ENCODE measurements around the gene SBF2.
"Not testable (repeated sequence)": the region's sequence is repeated elsewhere in the genome, so short reads cannot be mapped to it uniquely, and the experiment has no call there.

The SBF2 gene

DNA sequence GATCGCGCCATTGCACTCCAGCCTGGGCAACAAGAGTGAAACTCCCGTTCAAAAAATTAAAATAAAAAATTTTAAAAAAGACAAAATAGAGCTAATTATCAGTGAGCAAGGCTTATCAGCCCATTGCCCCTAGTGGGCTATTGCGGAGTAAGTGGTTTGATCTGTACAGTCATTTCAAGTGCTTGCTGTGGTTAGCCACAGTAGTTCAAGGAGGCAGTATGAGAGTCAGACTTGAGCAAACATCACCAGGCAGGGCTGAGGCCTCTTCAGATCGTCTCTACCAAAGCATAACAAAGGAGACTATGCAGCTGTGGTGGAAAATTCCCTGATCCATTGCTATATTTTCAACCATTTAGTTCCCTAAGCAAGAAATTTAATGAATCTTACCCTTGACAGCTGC is 4.3 kb upstream of the SBF2 start:
- DNase-seq: no peak

DNA sequence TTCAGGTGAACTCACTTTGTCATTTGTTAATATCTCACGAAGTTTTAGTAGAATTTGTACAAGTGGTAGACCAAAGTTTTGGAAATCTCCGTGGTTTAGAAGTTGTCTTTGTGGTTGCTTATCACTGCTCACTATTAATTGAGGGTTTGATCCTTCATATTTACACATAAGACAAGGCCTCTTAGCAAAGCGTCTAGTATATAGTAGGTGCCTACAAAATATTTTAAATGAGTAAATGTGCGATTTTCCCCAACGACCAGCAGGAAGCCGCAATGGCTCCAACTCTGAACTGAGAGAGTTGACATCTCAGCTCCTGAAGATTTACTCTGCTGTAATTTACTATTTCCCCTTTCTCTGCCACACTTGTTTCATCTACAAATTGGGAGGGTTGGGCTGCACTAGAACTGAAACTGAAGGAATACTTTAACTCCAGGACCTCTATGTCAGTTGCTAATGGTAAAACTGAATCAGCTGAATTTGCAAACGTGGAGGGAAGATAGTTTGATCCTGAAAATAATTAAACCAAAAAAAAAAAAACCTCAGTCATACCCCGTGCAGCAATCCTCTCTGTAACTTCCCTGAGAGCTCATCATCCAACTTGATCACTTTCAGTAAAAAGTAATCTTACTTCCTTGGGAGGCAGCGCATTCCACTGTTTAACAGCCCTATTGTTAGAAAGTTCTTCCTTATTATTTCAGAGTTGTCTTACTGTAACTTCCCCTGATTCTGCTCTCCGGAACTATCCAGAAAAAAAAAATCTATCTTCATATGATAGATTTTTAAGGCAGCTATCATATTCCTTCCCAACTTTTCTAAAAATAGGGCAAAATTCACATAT is 1.3 kb upstream of the SBF2 start:
- no peak for DNase-seq

DNA sequence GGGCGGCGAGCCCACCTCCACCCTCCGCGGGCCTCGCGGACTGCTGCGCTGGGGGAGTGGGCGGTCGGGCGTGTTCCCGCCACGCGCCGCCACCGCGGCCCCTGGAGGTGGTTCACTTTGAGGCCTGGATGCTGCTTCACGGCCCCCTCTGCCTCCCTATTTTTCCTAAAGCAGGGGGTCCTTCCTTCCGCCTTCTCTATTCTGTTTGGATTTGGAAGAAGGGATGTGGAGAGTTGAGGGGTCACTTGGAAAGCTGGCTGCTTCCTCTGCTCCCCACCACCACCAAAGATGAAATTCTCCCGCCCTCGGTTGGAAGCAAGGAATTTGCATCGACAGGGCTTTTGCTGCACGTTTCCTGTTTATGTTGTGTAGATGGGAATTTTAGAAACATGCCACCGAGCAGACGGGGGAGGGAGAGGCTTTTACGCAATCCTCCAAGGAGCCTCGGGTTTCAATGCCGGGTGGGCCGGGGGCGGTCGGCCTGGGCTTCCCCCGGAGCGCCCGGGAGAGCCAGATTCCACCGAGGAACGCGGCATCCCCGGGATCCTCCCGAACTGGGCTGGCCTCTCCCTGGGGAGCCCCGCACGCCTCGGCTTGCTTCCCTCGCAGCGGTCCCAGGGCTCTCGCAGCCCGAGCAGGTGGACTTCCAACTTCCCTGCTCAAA is 403 bp upstream of the SBF2 start:
- DNase-seq: no peak

DNA sequence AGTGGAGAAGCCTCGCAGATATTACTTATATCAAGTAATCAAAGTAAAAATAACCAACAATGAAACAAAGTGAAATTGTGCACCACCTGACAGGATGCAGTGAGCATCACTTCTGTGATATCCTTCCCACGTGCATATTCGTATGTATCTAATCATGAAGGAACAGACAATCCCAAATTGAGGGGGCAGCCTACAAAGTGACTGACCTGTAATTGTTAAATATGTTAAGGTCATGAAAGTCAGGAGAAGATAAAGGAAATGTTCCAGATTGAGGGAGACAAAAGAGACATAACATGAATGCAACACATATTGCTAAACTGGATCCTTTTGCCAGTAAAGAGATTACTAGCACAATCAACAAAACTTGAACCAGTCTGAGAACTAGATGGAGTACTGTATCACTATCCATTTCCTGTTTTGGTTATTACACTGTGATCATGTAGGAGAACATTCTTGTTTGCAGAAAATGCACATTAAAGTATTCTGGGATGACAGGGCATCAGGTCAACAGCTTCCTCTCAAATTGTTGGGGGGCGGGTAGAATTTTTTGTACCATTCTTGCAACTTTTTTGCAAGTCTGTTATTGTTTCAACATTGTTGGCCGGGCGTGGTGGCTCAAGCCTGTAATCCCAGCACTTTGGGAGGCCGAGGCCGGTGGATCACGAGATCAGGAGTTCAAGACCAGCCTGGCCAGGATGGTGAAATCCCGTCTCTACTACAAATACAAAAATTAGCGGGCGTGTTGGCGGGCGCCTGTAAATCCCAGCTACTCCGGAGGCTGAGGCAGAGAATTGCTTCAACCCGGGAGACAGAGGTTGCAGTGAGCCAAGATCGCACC is 2.0 kb downstream of the SBF2 start:
- DNase-seq: no peak

DNA sequence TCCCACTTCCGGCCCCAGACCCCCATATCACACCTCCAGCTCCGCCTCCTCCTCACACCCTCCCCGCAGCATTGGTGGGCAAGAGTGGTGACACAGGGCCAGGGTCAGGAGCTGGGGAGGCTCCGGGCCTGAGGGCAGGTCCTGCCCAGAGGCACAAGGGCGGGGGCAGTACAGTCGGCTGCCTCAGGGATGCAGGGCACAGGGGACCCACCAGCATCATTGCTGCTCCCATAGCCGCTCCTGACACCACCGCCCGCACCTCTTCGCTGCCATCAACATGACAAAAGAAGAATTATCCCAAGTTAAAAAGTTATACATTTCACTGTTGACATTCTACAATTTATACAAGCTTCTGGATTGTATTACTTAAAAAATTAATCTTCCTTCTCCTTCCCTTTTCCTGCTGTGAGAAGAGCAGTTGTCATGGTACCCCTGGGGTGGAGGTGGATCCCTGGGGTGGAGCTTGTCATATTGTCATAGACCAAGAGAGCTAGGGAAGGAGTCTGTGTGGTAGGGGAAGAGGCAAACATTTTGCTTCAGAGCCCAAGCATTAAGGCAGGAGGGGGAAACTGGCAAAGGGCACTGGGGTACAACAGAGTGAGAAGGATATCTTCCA is 4.1 kb downstream of the SBF2 start:
- DNase-seq: no peak

DNA sequence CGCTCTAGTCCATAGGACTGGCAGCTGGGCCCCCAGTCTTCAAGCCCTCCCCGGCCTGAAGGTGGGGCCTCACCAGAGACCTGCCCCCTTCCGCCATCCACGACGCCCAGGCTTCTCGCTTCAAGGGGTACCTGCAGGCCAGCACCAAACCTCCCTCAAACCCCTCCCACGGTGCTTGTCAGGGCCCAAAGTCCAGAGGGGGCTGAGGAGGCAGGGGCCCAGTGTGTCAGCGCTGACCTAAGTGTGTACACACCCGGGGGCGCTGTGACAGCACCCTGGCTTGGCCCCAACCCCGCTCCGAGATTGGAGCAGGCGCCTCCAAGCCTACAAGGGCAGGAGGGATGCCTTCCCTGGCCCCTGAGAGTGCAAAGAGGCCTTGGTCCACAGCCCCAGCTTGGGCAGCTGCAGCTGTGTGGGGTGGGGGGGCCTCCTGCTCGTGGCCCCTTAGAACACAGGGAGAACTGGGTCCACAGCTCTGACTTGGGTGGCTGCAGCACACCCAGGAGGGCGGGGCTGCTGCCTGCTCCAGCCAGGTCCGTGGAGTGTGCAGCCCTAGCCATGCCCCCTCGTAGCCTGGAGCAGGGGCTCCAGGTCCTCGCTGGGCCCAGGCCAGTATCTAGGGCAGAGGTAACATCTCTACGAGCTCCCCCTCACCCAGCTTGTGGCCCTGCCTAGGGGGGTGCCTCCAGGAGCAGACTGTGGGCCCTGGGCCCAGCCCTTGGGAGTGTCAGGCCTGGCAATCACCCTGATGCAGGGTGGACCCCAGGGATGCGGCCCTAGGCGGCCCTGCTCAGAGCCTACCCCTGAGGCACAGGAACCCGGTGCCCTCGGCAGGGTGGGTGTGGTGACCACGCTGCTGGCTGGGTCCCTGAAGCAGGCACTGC is 4.9 kb downstream of the SBF2 start:
- no peak for DNase-seq

DNA sequence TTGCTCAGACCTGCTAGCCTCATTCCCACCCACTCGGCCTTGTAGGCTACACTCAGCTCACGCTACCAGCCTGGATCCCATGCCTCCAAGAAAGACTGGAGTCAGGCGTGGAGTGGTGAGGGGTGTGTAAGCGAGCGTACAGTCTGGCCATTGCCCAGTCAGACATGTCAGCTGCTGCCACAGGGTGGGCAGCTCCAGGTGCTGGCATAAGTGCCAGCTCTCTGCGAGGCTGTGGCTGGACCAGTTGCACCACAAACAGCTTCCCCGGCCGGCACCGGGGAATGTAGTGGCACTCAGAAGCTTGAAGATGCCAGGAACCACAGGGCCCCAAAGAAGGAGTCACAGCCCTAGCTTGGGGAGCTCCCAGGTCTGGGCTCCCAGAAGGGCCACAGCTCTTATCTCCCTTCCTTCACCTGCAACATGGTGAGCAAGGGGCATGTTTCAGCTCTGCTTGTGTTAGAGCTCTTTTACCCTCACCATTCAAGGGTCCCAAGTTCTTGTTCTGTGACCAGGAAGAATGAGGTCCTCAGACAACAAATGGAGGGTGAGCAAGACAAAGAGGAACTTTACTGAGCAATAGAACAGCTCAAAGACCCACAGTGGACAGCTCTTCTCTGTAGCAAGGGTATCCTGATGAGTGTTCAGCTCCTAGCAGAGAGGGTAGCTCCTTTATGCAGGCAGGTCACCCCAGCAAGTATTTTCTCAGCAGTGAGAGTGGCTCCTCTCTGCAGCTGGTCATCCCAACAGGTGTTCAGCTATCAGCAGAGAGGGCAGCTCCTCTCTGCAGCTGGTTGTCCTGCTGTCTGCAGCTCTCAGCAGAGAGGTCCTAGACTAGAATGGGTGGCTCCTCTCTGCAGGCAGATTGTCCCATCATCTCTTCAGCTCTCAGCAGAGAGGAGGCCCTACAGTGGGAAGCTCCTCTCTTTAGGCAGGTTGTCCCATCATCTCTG is 6.0 kb downstream of the SBF2 start:
- DNase-seq: no peak

DNA sequence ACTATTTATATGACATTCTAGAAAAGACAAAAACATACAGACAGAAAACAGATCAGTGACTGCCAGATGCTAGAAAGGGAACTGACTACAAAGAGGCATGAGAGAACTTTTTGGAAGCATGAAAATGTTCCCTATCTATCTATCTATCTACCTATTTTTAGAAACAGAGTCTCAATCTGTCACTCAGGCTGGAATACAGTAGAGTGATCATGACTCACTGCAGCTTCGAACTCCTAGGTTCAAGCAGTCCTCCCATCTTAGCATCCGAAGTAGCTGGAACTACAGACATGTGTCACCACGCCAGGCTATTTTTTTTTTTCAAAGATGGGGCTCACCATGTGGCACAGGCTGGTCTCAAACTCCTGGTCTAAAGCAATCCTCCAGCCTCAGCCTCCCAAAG is 6.9 kb downstream of the SBF2 start:
- no peak for DNase-seq

DNA sequence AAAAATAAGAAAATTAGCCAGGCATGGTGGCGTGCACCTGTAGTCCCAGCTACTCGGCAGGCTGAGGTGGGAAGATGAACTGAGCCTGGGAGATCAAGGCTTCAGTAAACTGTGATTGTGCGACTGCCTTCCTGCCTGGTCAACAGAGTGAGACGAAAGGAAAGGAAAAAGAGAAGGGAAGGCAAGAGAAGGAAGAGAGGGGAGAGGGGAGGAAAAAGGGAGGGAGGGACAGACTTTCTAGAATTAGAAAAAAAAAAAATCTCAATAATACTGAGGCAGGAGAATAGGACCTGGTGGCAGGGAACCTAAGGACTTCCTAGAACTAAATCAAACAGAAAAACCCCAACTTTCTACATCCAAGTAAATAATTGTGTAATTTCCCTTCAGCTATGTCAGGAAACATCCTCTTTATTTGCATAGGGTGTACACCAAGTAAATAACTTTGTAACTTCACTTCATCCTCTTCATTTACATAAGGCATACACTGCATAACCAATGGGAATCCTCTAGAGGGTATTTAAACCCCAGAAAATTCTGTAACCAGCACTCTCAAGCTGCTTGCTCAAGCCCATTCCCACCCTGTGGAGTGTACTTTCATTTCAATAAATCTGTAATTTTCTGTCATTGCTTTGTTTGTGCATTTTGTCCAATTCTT is 8.7 kb downstream of the SBF2 start:
- DNase-seq: no peak

DNA sequence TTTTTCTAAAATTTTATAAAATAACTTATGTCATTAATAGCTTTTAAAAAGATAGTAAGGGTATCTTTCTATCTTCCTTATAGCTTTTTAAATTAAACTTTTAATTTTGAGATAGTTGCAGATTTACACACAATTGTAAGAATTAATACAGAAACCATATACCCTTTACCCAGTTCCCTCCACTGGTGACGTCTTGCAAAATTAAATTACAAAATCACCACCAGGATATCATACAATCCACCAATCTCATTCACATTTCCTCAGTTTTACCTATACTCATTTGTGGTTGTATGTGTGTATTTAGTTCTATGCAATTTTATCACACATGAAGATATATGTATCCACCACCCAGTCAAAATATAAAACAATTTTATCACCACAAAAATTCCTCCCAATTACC is 10.0 kb downstream of the SBF2 start:
- no peak for DNase-seq

DNA sequence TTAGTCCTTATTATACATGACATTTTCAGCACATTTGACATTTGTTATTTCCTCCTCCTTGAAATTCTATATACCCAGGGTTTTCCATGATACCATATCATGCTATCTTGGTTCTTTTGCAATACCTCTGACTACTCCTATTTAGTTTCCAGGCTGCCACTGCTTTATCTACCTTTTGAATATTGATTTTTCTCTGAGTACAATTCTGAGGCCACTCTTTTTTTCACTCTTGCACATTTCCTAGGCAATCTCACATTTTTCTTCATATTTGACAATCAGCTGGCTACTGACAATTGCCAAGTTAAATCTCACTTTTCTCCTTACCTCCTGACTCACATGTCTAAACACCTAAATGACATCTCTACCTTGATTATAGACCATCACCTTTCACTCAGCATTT is 11.9 kb downstream of the SBF2 start:
- no peak for DNase-seq

DNA sequence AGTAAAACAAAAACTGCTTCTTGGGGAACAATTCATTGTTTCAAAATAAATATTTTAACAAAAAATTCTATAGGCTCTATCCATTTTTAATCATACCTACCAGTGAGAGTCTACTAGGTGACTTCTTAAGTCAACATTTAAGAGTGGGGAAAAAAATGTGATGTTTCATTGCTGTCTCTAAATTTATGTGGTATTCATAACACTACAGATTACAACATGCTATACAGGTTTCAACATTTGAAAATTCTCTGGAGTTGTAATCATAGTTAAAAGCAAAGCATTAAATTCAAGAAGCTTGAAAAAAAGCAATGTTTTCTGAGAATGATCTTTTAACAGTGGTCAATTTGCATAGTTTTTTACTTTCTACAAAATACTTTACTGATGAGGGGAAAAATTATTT is 18.3 kb downstream of the SBF2 start:
- no peak for DNase-seq

DNA sequence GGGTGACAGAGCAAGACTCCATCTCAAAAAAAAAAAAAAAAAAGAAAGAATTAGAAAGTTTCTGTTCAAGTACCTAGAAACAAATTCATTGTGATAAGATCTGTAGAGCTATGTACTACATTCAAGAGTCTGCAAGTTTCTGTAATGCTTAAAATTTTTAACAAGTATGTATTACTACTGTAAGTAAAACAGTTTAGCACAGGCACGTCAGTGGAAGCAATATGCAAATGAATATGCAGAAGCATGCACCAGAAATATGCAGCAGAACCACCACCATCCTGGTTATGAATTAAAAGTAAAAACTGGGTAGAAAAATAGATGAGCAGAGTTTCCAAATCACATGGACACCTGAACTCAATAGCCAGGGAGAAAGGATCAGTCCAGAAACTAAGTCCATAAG is 19.3 kb downstream of the SBF2 start:
- DNase-seq: no peak

DNA sequence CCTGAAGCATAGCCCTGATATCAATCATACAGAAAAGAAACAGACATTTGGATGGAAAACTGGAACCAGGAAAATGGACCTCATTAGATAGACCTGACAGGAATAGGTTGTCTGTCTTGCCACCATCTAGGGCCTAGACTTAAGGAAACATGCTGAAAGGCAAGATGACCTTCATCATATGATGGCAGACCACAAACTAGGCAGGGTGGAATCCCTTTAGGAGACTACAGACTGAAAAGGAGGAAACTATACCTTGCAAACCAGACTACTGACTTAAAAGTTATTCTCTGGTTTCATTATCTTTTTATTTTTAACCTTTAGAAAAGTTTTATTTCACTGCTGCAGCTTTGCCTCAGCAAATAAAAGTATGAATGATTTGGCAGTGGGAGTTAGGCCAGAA is 20.3 kb downstream of the SBF2 start:
- DNase-seq: no peak

DNA sequence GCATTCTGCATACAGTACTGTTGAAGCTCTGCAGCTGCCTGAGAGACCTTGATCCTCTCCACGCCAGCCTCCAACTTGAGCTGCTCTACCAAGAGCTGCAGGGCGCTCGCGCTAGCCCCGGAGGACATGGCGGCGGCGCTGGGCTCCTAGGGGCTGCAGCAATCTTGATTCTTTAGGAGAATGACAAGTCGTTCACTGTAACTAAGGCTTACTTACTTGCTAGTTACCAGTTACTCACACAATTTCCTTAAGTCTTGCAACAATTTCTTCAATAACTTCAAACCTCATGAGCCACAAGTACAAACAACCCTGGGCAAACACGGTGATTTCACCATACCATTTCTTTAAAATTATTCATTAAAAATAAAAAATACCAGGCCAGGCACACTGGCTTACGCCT is 21.9 kb downstream of the SBF2 start:
- DNase-seq: no peak

DNA sequence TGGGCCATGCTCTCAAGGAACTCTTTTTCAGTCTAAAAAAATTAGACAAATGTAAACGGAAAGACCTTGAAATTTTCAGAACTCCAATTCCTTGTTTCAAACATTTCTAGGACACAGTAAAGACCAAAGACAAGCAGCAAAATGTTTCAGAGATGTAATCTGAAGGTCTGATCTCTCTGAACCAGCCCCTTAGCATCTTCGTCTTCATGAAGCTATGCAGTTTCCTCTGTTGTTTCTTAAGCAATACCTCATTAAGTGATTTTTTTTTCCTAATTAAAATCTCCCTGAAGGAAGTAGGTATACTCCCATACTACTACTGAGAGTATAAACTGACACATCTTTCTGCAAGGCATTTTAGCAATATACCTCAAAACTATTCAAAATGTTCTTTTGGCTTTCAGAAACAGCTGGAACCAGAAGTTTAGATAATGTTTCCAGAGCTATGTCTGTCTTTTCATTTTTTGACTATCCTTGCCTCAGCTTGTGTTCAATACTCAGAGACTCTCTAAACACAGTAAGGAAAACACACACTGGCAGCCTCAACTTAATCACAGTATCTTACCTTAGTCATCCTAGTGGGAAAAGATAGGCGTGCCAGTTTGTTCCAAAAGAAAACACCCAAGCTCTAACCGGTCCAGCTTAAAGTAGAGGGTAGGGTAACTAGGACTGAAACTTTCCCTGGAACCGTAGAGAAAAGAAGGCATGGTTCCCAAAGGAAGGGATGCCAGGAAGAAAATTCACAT is 25.1 kb downstream of the SBF2 start:
- no peak for DNase-seq

DNA sequence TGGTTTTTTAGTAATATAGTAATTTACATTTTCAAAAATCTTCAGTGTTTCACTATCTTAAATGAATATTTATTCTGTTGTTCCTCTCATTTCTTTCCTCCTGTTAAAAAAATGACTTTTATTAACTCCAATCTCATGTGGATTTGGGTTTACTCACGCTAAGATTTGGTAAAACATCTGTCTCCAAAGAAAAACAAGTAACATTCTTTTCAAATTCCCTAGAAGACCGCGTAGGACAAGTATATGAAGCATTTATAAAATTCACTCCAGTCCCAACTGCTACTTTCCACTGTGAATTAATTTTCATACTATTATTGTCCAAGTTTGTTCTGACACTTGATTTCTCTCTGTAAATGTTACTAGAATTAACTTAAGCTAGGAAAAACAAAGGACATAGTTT is 26.2 kb downstream of the SBF2 start:
- no peak for DNase-seq

DNA sequence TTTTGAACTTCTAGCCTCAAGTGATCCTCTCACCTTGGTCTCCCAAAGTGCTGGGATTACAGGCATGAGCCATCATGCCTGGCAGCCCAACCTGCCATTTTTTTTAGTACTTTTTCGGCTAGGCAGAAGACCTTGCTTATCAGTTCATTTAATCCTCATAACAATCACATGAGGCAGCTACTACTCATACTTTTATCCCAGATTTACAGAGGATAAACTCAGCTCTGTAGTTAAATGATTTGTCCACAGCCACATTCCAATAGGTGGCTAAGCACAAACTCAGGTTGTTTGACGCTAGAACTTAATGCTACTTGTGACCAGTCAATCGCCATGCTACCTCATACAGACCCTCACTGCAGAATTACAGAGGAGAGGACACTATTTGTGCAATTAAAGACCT is 28.1 kb downstream of the SBF2 start:
- DNase-seq: no peak

DNA sequence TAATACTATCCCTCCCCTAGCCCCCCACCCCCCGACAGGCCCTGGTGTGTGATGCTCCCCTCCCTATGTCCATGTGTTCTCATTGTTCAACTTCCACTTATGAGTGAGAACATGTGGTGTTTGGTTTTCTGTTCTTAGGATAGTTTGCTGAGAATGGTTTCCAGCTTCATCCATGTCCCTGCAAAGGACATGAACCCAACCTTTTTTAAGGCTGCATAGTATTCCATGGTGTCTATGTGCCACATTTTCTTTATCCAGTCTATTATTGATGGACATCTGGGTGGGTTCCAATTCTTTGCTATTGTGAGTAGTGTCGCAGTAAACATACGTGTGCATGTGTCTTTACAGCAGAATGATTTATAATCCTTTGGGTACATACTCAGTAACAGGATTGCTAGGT is 29.3 kb downstream of the SBF2 start:
- DNase-seq: not testable (repeated sequence)

DNA sequence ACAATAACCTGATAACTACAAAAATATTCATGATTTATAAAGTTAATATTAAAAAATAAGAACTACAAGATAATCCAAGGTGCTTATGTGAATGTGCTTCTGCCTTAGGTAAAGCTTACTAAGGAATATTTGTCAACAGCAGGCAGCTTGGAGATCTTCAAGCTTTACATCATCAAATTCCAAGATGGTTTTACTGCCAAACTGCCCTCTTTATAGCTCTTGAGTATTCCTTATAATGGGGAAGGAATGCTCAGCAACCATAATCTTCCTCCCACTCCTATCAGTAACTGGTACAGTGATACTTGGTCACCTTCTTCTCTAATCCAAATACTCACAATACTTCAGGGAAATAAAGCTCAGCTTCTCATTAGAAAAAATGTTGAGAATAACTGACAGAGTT is 30.1 kb downstream of the SBF2 start:
- no peak for DNase-seq

Data from NK-92 treated with Interleukin-12 subunit alpha and Interleukin-12 subunit beta, amount 100 ng/mL, for 24 hours (cell line).